ENCODE measurements around the gene FAH.

FAH gene

GRCh38 chr15:80216911-80217310 is 64.1 kb downstream of the FAH start:
- no peaks in the 10 kb centered on the region for H3K9me2 ChIP-seq (replicated peaks; ENCODE audit: low read depth, low read length)
- H2AFZ ChIP-seq (ENCODE audit: low read length) = no peak overlapping the region
- H3K4me3 ChIP-seq (ENCODE audit: low read length, poor library complexity, severe bottlenecking) = no peak overlapping the region
- no peaks in the 10 kb centered on the region for H3K79me2 ChIP-seq (ENCODE audit: insufficient read depth, low read length)
- no peaks in the 10 kb centered on the region for H3K4me1 ChIP-seq (ENCODE audit: insufficient read depth, low read length, poor library complexity, severe bottlenecking)
- H3K4me2 ChIP-seq (ENCODE audit: low read depth, low read length, poor library complexity, severe bottlenecking) = no peak overlapping the region
- TF ChIP-seq, protein P1, sequence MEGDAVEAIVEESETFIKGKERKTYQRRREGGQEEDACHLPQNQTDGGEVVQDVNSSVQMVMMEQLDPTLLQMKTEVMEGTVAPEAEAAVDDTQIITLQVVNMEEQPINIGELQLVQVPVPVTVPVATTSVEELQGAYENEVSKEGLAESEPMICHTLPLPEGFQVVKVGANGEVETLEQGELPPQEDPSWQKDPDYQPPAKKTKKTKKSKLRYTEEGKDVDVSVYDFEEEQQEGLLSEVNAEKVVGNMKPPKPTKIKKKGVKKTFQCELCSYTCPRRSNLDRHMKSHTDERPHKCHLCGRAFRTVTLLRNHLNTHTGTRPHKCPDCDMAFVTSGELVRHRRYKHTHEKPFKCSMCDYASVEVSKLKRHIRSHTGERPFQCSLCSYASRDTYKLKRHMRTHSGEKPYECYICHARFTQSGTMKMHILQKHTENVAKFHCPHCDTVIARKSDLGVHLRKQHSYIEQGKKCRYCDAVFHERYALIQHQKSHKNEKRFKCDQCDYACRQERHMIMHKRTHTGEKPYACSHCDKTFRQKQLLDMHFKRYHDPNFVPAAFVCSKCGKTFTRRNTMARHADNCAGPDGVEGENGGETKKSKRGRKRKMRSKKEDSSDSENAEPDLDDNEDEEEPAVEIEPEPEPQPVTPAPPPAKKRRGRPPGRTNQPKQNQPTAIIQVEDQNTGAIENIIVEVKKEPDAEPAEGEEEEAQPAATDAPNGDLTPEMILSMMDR (conservative IDR thresholded peaks at IDR 0.05; ENCODE audit: low read length) = no peak
- no peak for TF ChIP-seq EZH2phosphoT487 (IDR thresholded peaks at IDR 0.05; ENCODE audit: borderline replicate concordance)
- no peaks in the 10 kb centered on the region for H3K36me3 ChIP-seq (ENCODE audit: insufficient read depth, low read length)
- no peaks in the 10 kb centered on the region for H4K20me1 ChIP-seq (ENCODE audit: insufficient read depth, low read length, poor library complexity, severe bottlenecking)
- H3K9ac ChIP-seq (ENCODE audit: low read depth, low read length, poor library complexity, severe bottlenecking) = no peak overlapping the region
- no peaks in the 10 kb centered on the region for H3K9me3 ChIP-seq (ENCODE audit: insufficient read depth, low read depth, low read length)
- no peaks in the 10 kb centered on the region for H3K27me3 ChIP-seq (ENCODE audit: insufficient read depth, low read length, poor library complexity, severe bottlenecking)
- H3F3A ChIP-seq (ENCODE audit: low read depth) = no peaks in the 10 kb centered on the region

DNA sequence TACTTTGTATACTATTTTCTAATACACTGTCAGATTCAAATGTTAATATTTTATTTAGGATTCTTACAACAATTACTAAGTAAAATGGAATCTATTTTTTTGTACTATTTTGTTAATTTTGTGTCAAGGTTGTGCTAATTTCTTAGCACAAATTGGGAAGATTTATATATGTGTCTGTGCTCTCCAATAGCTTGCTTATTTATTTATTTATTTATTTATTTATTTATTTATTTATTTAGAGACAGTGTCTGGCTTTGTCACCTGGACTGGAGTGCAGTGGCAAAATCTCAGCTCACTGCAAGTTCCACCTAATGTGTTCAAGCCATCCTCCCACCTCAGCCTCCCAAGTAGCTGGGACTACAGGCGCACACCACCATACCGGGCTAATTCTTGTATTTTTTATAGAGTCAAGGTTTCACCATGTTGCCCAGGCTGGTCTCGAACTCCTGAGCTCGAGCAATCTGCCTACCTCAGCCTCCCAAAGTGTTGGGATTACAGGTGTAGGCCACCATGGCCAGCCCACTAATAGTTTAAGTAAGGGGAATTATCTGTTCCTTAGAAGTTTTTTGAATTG is 64.6 kb downstream of the FAH start:
- H3K79me2 ChIP-seq (ENCODE audit: insufficient read depth, low read length) = no peaks in the 10 kb centered on the region
- H3F3A ChIP-seq (ENCODE audit: low read depth) = no peaks in the 10 kb centered on the region
- no peak overlapping the region for H3K4me3 ChIP-seq (ENCODE audit: low read length, poor library complexity, severe bottlenecking)
- H3K4me2 ChIP-seq (ENCODE audit: low read depth, low read length, poor library complexity, severe bottlenecking) = no peak overlapping the region
- no peaks in the 10 kb centered on the region for H3K36me3 ChIP-seq (ENCODE audit: insufficient read depth, low read length)
- no peaks in the 10 kb centered on the region for H4K20me1 ChIP-seq (ENCODE audit: insufficient read depth, low read length, poor library complexity, severe bottlenecking)
- H3K27me3 ChIP-seq (ENCODE audit: insufficient read depth, low read length, poor library complexity, severe bottlenecking) = no peaks in the 10 kb centered on the region
- no peaks in the 10 kb centered on the region for H3K4me1 ChIP-seq (ENCODE audit: insufficient read depth, low read length, poor library complexity, severe bottlenecking)
- H2AFZ ChIP-seq (ENCODE audit: low read length) = no peak overlapping the region
- H3K9ac ChIP-seq (ENCODE audit: low read depth, low read length, poor library complexity, severe bottlenecking) = no peak overlapping the region
- H3K9me3 ChIP-seq (ENCODE audit: insufficient read depth, low read depth, low read length) = no peaks in the 10 kb centered on the region
- H3K9me2 ChIP-seq (replicated peaks; ENCODE audit: low read depth, low read length) = no peaks in the 10 kb centered on the region
- TF ChIP-seq EZH2phosphoT487 (IDR thresholded peaks at IDR 0.05; ENCODE audit: borderline replicate concordance) = no peak
- TF ChIP-seq, protein P1 (conservative IDR thresholded peaks at IDR 0.05; ENCODE audit: low read length) = no peak

- Histone ChIP-seq H3K9me3 (ENCODE audit: insufficient read depth, low read depth, low read length) (no peaks in the 10 kb centered on the region), H3K4me2 (ENCODE audit: low read depth, low read length, poor library complexity, severe bottlenecking) (no peak overlapping the region), H3K4me1 (ENCODE audit: insufficient read depth, low read length, poor library complexity, severe bottlenecking) (no peaks in the 10 kb centered on the region), H3K36me3 (ENCODE audit: insufficient read depth, low read length) (no peaks in the 10 kb centered on the region), H3K9ac (ENCODE audit: low read depth, low read length, poor library complexity, severe bottlenecking) (no peak overlapping the region), H3K27me3 (ENCODE audit: insufficient read depth, low read length, poor library complexity, severe bottlenecking) (no peaks in the 10 kb centered on the region), H2AFZ (ENCODE audit: low read length) (no peak overlapping the region), H4K20me1 (ENCODE audit: insufficient read depth, low read length, poor library complexity, severe bottlenecking) (no peaks in the 10 kb centered on the region), H3K4me3 (ENCODE audit: low read length, poor library complexity, severe bottlenecking) (no peak overlapping the region), H3K79me2 (ENCODE audit: insufficient read depth, low read length) (no peaks in the 10 kb centered on the region), H3K9me2 (replicated peaks; ENCODE audit: low read depth, low read length) (no peaks in the 10 kb centered on the region), H3F3A (ENCODE audit: low read depth) (no peaks in the 10 kb centered on the region)
- no peak for TF ChIP-seq EZH2phosphoT487 (IDR thresholded peaks at IDR 0.05; ENCODE audit: borderline replicate concordance)
- TF ChIP-seq, protein P1 (conservative IDR thresholded peaks at IDR 0.05; ENCODE audit: low read length) = no peak
Observed at GRCh38 chr15:80219955-80220354, 67.2 kb downstream of the FAH start.
